ENCODE results near the gene RIC8A. TPM values are rescaled to one million over a fixed set of nuclear protein-coding genes. Genes with fewer than 3 reads are reported as not detected.

Gene RIC8A
- total and polyA plus RNA-seq, 9 of the 15 experiments (the other 6 are each of a cell fraction or from before 2014, with no cell fraction given): 10.7 to 108 (median 72.1) TPM

DNA sequence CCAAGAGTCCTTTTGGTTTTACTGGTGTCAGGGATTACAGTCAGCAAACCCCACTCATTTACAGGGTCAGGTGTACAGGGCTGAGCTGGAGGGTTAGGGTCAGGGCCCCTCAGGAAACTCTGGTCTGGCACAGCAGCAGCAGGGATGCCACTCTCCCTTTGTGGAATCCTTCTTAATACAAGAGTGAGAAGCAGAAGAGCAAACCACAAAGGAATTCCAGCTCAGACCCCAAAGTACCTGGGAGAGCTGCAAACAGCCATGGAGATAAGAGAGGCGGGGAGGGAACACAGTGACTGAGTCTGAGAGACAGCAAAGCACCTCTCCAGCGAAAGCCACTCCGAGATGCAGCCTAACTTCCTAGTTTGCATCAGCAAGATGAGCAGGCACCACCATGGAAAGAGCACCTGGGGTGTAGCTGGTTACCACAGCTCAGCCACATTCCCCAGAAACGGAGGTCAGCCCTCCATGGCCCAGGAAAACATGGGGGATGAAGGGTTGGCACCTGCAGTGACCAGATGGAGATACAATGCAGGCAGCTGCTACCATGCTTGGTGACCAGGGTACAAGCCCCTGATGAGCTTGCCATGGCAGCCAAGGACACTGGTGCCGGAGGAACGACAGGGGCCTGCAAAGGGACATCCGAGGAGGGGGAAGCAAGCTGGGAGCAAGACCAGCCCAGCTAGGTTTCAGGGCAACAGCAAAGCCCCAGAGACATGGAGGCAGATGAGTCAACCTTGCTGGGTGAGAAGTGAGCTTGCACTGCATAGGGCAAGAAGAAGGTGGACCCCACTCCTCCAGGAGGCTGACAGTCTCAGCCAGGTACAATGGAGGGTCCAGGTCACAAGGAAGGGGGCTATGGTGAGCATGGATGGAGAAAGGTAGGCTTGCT lies 4.2 kb upstream of the RIC8A start:
- Histone ChIP-seq H3K9ac (ENCODE audit: insufficient read depth in 1 of 2, low read depth in 2 of 2, low read length in 2 of 2) (peak overlapping the region in 1 of 2 experiments; percentile 70; a peak in 2 of 4 replicates), H3K27ac (ENCODE audit: extremely low read depth, low read depth, low read length) (no peak overlapping the region; the same call in 2 of the 3 replicates), H3K4me2 (ENCODE audit: insufficient read depth, low read length) (no peak overlapping the region), H3K4me1 (replicated peaks in 1 of 2; ENCODE audit: control insufficient read depth in 2 of 2, insufficient read depth in 2 of 2, low read length in 2 of 2) (peaks cover 24 to 52% of the 10 kb centered on the region in 2 experiments; a peak in 4 of 5 replicates), H3K9me1 (ENCODE audit: control insufficient read depth, insufficient read depth, low read length) (no peaks in the 10 kb centered on the region), H2AFZ (ENCODE audit: low read depth, low read length) (no peak overlapping the region), H3K9me3 (replicated peaks; ENCODE audit: control insufficient read depth, insufficient read depth, low read depth, low read length) (no peaks in the 10 kb centered on the region), H3K36me3 (ENCODE audit: control insufficient read depth, insufficient read depth, low read length) (peaks cover 52% of the 10 kb centered on the region), H4K20me1 (replicated peaks; ENCODE audit: control insufficient read depth, insufficient read depth, low read length) (peaks cover 25% of the 10 kb centered on the region), H3K27me3 (ENCODE audit: control insufficient read depth in 2 of 2, insufficient read depth in 2 of 2, low read length in 2 of 2) (no peaks in the 10 kb centered on the region; a peak in 1 of 5 replicates), H3K4me3 (no peak overlapping the region), H3K79me2 (ENCODE audit: control insufficient read depth, insufficient read depth, low read length) (peaks cover 42% of the 10 kb centered on the region)
- intact Hi-C loops (cut with micrococcal nuclease) (no loop called here), in situ Hi-C loops (cut with MboI) (no loop called here)
- WGBS (ENCODE audit: insufficient coverage, low coverage, missing lambda C conversion rate): 83% methylated on average over 6 of the region's 7 CpGs
- FAIRE-seq (no peak), ATAC-seq (no peak), DNase-seq (ENCODE audit: extremely low read depth in 1 of 4, low spot score in 3 of 4) (no peak)
- BruUV-seq (replicated peaks): no TSS peak
- ChIA-PET CTCF (ENCODE audit: low intra/inter-chr PET ratio) (no interaction called here), POLR2A (interaction anchor here (0.6 to 2.1 kb wide), 3 partner anchors 13 to 373 kb away, joined by 3 to 4 read pairs (median 3); partner anchors contain the start of gene PHRF1)
- no peak for TF ChIP-seq ZNF140 (CRISPR knock-in tag; IDR thresholded peaks at IDR 0.05)
- no peak for TF ChIP-seq PREB (CRISPR knock-in tag; IDR thresholded peaks at IDR 0.05)
- TF ChIP-seq SUPT5H (IDR thresholded peaks at IDR 0.05): 0 out of 2 replicates have a peak, but pooled peaks have one; percentile 61
- TF ChIP-seq ZEB2 (IDR thresholded peaks at IDR 0.05): no peak
- no peak for TF ChIP-seq CTCFL (IDR thresholded peaks at IDR 0.05; ENCODE audit: borderline replicate concordance, insufficient read depth, low read depth, low read length, poor library complexity, severe bottlenecking)
- no peak for TF ChIP-seq U2AF1 (optimal IDR thresholded peaks at IDR 0.05; ENCODE audit: low read depth, low read length)
- no peak for TF ChIP-seq ZBTB12 (CRISPR knock-in tag; IDR thresholded peaks at IDR 0.05)
- TF ChIP-seq RBFOX2 (IDR thresholded peaks at IDR 0.05; ENCODE audit: low read depth, low read length): peak; percentile 46; the same call in 1 of the 2 replicates
- TF ChIP-seq SIX5 (IDR thresholded peaks at IDR 0.05; ENCODE audit: borderline replicate concordance in 1 of 2, insufficient read depth in 1 of 2, low read depth in 1 of 2, low read length in 2 of 2): no peak
- no peak for TF ChIP-seq ZNF184 (CRISPR knock-in tag; IDR thresholded peaks at IDR 0.05)
- TF ChIP-seq POLR2A (conservative IDR thresholded peaks at IDR 0.05): peak; percentile 56; the same call in 1 of the 2 replicates
